Measurements from ENCODE around the gene PDE10A.

The PDE10A gene

DNA sequence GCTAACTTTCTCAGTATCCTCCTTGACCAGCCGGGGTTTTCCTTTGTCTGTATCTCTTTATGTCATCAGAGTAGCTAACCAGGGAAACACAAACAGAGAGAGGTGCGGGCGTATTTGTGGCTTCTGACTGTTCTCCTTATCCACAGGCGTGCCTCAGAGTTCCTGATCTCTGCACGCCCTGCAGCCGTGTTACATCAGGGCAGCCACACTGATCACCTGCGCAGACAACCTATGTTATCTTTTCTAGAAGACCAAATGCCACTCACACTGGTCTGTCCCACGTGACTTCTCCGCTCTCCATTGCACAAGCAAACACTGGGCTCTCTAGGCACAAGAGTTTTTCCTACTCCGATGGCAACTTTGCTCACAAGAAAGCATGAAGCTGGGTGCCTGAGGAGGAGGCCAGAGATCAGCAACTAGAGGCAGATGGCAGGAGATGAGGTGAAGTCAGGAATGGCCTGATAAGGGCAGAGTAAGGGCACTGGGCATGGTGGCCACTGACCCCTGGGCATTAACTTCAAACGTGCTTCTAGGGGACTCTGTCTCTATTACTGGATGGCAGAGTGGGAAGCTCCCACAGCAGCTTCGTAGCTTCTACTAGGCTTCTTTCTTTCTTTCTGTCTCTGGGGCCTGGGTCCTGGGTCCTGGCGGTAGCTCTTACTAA is 4.5 kb downstream of the PDE10A start:
- no peak for TF ChIP-seq TAF1 (IDR thresholded peaks at IDR 0.05; ENCODE audit: borderline replicate concordance, insufficient read depth, low read length)
- no peak for TF ChIP-seq REST (IDR thresholded peaks at IDR 0.05; ENCODE audit: insufficient read depth in 1 of 2, low read depth in 2 of 2, low read length in 2 of 2)
- no peak for TF ChIP-seq POLR2AphosphoS5 (IDR thresholded peaks at IDR 0.05; ENCODE audit: low read depth, low read length)
- TF ChIP-seq FOXP2 (optimal IDR thresholded peaks at IDR 0.05; ENCODE audit: borderline replicate concordance, extremely low read depth, extremely low read length, insufficient read depth) = no peak
- TF ChIP-seq SIN3A (IDR thresholded peaks at IDR 0.05; ENCODE audit: borderline replicate concordance, insufficient read depth, low read length) = no peak

DNA sequence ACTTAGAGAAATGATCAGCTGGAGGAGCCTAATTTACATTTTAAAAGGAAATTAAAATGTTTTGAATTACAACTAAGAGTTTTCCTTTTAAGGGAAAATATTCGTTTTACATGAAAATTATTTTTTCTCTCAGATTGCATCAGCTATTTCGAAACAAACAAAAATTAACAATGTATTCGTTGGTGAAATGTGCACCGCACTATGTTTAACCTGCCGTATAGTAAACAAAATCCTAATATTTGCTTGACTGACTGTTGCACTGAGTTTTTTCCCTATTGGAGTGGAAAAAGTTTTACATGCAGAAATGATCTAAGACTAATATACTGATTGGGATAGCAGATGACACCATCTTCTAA is 5.7 kb downstream of the PDE10A start:
- TF ChIP-seq REST (IDR thresholded peaks at IDR 0.05; ENCODE audit: insufficient read depth in 1 of 2, low read depth in 2 of 2, low read length in 2 of 2) (no peak), SIN3A (IDR thresholded peaks at IDR 0.05; ENCODE audit: borderline replicate concordance, insufficient read depth, low read length) (no peak), FOXP2 (optimal IDR thresholded peaks at IDR 0.05; ENCODE audit: borderline replicate concordance, extremely low read depth, extremely low read length, insufficient read depth) (no peak), TAF1 (IDR thresholded peaks at IDR 0.05; ENCODE audit: borderline replicate concordance, insufficient read depth, low read length) (no peak), POLR2AphosphoS5 (IDR thresholded peaks at IDR 0.05; ENCODE audit: low read depth, low read length) (no peak)

DNA sequence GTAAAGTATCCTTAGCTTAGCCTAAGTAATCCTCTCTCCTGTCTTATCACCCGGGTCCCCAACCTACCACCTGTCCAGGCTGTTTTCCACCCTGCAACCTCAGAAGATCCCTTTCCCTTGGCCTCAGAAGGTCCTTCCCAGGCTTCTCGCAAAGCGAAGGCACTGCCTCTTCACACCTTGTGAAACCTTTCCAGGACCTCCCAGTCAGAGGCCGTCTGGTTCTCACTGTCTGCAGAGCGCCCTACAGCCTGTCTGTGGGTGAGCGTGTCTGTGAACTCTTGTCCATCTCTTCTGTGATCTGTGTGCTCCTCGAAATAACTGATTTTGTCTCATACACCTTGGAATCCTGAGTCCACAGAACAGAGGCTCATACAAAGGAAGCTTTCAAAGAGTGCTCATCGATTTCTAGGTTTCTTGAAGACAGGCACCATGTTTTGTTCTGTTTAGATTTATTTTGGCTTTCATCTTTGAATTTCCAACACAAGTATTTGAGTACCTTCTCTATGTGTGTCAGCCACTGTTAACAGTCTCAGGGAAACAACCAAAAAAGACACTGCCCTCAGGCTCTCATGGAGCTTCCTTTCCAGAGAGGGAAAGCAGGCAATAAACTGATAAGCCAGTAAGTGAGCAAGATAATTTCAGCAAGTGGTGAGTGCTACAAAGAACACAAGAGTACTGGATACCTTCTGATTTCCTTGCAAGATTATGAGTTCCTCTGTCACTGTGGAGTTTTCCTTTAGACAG is 6.3 kb downstream of the PDE10A start:
- TF ChIP-seq FOXP2 (optimal IDR thresholded peaks at IDR 0.05; ENCODE audit: borderline replicate concordance, extremely low read depth, extremely low read length, insufficient read depth) (no peak), SIN3A (IDR thresholded peaks at IDR 0.05; ENCODE audit: borderline replicate concordance, insufficient read depth, low read length) (no peak)

DNA sequence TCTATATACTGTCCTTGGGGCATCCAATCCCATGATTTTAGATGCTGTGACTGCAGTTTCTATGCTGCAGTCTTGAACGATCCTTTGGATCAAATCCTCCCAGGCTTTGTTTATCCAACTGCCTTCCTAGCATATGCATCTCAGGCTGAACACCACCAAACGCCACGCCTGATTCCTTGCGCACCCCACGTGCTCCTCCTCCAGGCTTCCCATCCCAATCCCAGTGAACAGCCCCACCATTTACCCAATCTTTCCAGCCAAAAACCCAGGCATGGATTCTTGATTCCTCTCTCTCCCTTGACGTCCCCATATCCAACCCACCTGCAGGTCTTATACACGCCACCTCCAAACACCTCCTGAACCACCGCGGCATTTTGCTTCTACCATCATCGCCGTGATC is 7.8 kb downstream of the PDE10A start:
- TF ChIP-seq TAF1 (IDR thresholded peaks at IDR 0.05; ENCODE audit: borderline replicate concordance, insufficient read depth, low read length) (no peak), REST (IDR thresholded peaks at IDR 0.05; ENCODE audit: insufficient read depth in 1 of 2, low read depth in 2 of 2, low read length in 2 of 2) (no peak), SIN3A (IDR thresholded peaks at IDR 0.05; ENCODE audit: borderline replicate concordance, insufficient read depth, low read length) (no peak), POLR2AphosphoS5 (IDR thresholded peaks at IDR 0.05; ENCODE audit: low read depth, low read length) (no peak), FOXP2 (optimal IDR thresholded peaks at IDR 0.05; ENCODE audit: borderline replicate concordance, extremely low read depth, extremely low read length, insufficient read depth) (no peak)

- TF ChIP-seq TAF1 (IDR thresholded peaks at IDR 0.05; ENCODE audit: borderline replicate concordance, insufficient read depth, low read length) (no peak), REST (IDR thresholded peaks at IDR 0.05; ENCODE audit: insufficient read depth in 1 of 2, low read depth in 2 of 2, low read length in 2 of 2) (no peak), POLR2AphosphoS5 (IDR thresholded peaks at IDR 0.05; ENCODE audit: low read depth, low read length) (no peak), FOXP2 (optimal IDR thresholded peaks at IDR 0.05; ENCODE audit: borderline replicate concordance, extremely low read depth, extremely low read length, insufficient read depth) (no peak)
These were observed 8.9 kb downstream of the PDE10A start for GRCh38 chr6:165654144-165654543.

All from PFSK-1 (cell line).